H1 (cell line): Measurements from ENCODE around the gene TMEM120B. TPM values are rescaled to one million over a fixed set of nuclear protein-coding genes. Genes with fewer than 3 reads are reported as not detected.

Experiments
- ATF2 ChIP-seq: IDR thresholded peaks from 2 replicates; pipeline ENCODE4 v1.6.1; 2012; ENCODE audit warnings: low read length, inconsistent platforms
- SRF ChIP-seq: IDR thresholded peaks from 2 replicates; pipeline ENCODE4 v1.6.1; 2011; ENCODE audit warnings: mild to moderate bottlenecking, low read depth, low read length, moderate library complexity
- TAF1 ChIP-seq: IDR thresholded peaks from 2 replicates; pipeline ENCODE4 v1.6.1; 2011; ENCODE audit warnings: mild to moderate bottlenecking, low read depth, low read length
- TAF7 ChIP-seq: optimal IDR thresholded peaks from 2 replicates; pipeline ENCODE3; 2011; ENCODE audit warnings: low read depth, mild to moderate bottlenecking, inconsistent platforms, low read length, moderate library complexity, borderline replicate concordance
- polyA plus RNA-seq, 7 experiments: library from polyadenylated mRNA; depleted of rRNA in 3 of 7; stranded (reverse) in 5 of 7; unstranded in 2 of 7; fragments of >200 nt in 5 of 7; fragments of 200-250 nt in 2 of 7; gene quantifications; 1 replicate in 5 of 7; 2 replicates in 1 of 7; 4 replicates in 1 of 7; pipeline versions ENCODE4 v1.2.1 to v1.2.3, GENCODE V29; 2011 to 2013; ENCODE audit warnings: missing spikeins in 2 of 7, mixed read lengths in 2 of 7
- total RNA-seq: library from RNA; stranded (reverse); fragmentation: NEBNext Ultra II Directional; extraction: Animal tissue kit (Norgen Biotek cat#: 25700); gene quantifications from 2 replicates; pipeline ENCODE4 v1.2.1, GENCODE V29; 2021

The TMEM120B gene
- total and polyA plus RNA-seq, 2 of the 8 experiments (the other 6 are each of a cell fraction or from before 2014, with no cell fraction given), result 22.0 to 29.1 TPM

GRCh38 chr12:121749267-121749666, 36.7 kb downstream of the TMEM120B start (continued):
- TF ChIP-seq ATF2 (no peak), SRF (no peak), TAF1 (no peak), TAF7 (no peak)
